HCT116 (cell line): ENCODE measurements around the gene FIZ1. TPM values are rescaled to one million over a fixed set of nuclear protein-coding genes. Genes with fewer than 3 reads are reported as not detected.

Experiments
- ATAC-seq: fragments of 200-7000 bp; cut with Tn5 transposase; 2 replicates; pipeline ENCODE4 v1.9.1; 2020; ENCODE audit warnings: mild to moderate bottlenecking, moderate library complexity
- BruUV-seq: library from RNA; stranded (reverse); fragments of 400-500 nt; replicated peaks from 2 replicates; lab custom pipeline; 2021; lab: Mats Ljungman, UMichigan
- CTCF ChIA-PET: fragments of 300-600 bp; sonication (Branson Sonifier 250); formaldehyde crosslinking; loops from one replicate; lab custom pipeline; 2021; ENCODE audit warnings: antibody characterized with exemption; lab: Charles Lee
- POLR2A ChIA-PET: fragments of 300-600, 350-600 bp; sonication (Branson Sonifier 250); formaldehyde crosslinking; loops from one replicate; lab custom pipeline; 2021; ENCODE audit warnings: antibody characterized with exemption; lab: Charles Lee
- RAD21 ChIA-PET, 2 experiments: fragments of 300-600 bp; sonication (Branson Sonifier 250); formaldehyde crosslinking; loops; one replicate each; lab custom pipeline; 2023; ENCODE audit warnings: low total read pairs in 2 of 2; ENCODE audit not compliant: uncharacterized antibody in 2 of 2, unreplicated experiment in 2 of 2, low non-redundant PET in 1 of 2; lab: Charles Lee
- DNase-seq: peaks from one replicate; pipeline ENCODE4 v3.0.0-alpha.2; 2010; ENCODE audit warnings: low read depth, low spot score
- H2AFZ ChIP-seq: fragments of 200-600 bp; shearing (Covaris generic), sonication (generic); 2 replicates; pipeline ENCODE4 v1.6.1; 2017; ENCODE audit warnings: low read depth, mixed run types, mixed read lengths, antibody characterized with exemption, low read length; ENCODE audit not compliant: poor library complexity, severe bottlenecking
- H3K27ac ChIP-seq: 2 replicates; pipeline ENCODE4 v1.5.1; 2012; ENCODE audit warnings: low read depth, low read length
- H3K27me3 ChIP-seq: fragments of 200-600 bp; sonication (generic); 2 replicates; pipeline ENCODE4 v1.6.1; 2016; ENCODE audit warnings: mixed run types, low read length, mixed read lengths; ENCODE audit not compliant: insufficient read depth
- H3K36me3 ChIP-seq, 2 experiments: fragments of 200-500 bp in 1 of 2; fragments of 200-600 bp in 1 of 2; sonication (Bioruptor generic) in 1 of 2; sonication (generic) in 1 of 2; 2 replicates each; pipeline versions ENCODE4 v1.5.1 to v1.6.1; 2014 to 2016; ENCODE audit warnings: low read length in 2 of 2, inconsistent platforms in 1 of 2, mixed read lengths in 1 of 2, mixed run types in 1 of 2; ENCODE audit not compliant: insufficient read depth in 2 of 2, control insufficient read depth in 1 of 2
- H3K4me1 ChIP-seq, 2 experiments: fragments of 200-600 bp in 1 of 2; sonication (generic) in 1 of 2; 2 replicates each; pipeline versions ENCODE4 v1.5.1 to v1.6.1; 2012 to 2017; ENCODE audit warnings: low read length in 2 of 2, inconsistent platforms in 1 of 2, mild to moderate bottlenecking in 1 of 2, mixed read lengths in 1 of 2, mixed run types in 1 of 2, moderate library complexity in 1 of 2; ENCODE audit not compliant: insufficient read depth in 2 of 2, control insufficient read depth in 1 of 2
- H3K4me2 ChIP-seq: fragments of 200-600 bp; sonication (generic); 2 replicates; pipeline ENCODE4 v1.6.1; 2017; ENCODE audit warnings: mixed run types, low read length, mixed read lengths
- H3K4me3 ChIP-seq, 2 experiments: fragments of 200-600 bp in 1 of 2; sonication (generic) in 1 of 2; replicated peaks in 1 of 2; 2 replicates each; pipeline ENCODE4 v1.5.1; 2011 to 2016; ENCODE audit warnings: low read length in 2 of 2, control low read depth in 1 of 2, low read depth in 1 of 2, mild to moderate bottlenecking in 1 of 2, mixed read lengths in 1 of 2, mixed run types in 1 of 2
- H3K79me2 ChIP-seq: fragments of 200-600 bp; sonication (generic); 2 replicates; pipeline ENCODE4 v1.6.1; 2017; ENCODE audit warnings: mild to moderate bottlenecking, mixed run types, low read length, moderate library complexity, mixed read lengths; ENCODE audit not compliant: insufficient read depth
- H3K9ac ChIP-seq: fragments of 200-600 bp; sonication (generic); 2 replicates; pipeline ENCODE4 v1.6.1; 2016; ENCODE audit warnings: low read length, mixed read lengths
- H3K9me2 ChIP-seq: fragments of 200-600 bp; sonication (generic), shearing (Covaris generic); 2 replicates; pipeline ENCODE4 v1.6.1; 2017; ENCODE audit warnings: mixed run types, mild to moderate bottlenecking, moderate library complexity; ENCODE audit not compliant: insufficient read depth
- H3K9me3 ChIP-seq, 2 experiments: fragments of 200-500 bp in 1 of 2; fragments of 200-600 bp in 1 of 2; sonication (Bioruptor generic) in 1 of 2; sonication (generic) in 1 of 2; 2 replicates each; pipeline ENCODE4 v1.6.1; 2014 to 2017; ENCODE audit warnings: low read length in 2 of 2, mixed read lengths in 2 of 2, inconsistent platforms in 1 of 2, low read depth in 1 of 2, mild to moderate bottlenecking in 1 of 2, mixed run types in 1 of 2, moderate library complexity in 1 of 2; ENCODE audit not compliant: control insufficient read depth in 1 of 2, insufficient read depth in 1 of 2
- H4K20me1 ChIP-seq: fragments of 200-600 bp; sonication (generic), shearing (Covaris generic); 2 replicates; pipeline ENCODE4 v1.6.1; 2017; ENCODE audit warnings: mixed run types, mild to moderate bottlenecking, moderate library complexity; ENCODE audit not compliant: insufficient read depth
- ATF3 ChIP-seq: IDR thresholded peaks from 2 replicates; pipeline ENCODE4 v1.6.1; 2012
- CBX3 ChIP-seq: IDR thresholded peaks from 2 replicates; pipeline ENCODE4 v1.6.1; 2012; ENCODE audit warnings: low read depth
- CEBPB ChIP-seq: IDR thresholded peaks from 2 replicates; pipeline ENCODE4 v1.6.1; 2012; ENCODE audit warnings: low read depth
- CTCF ChIP-seq, 3 experiments: fragments of 200-600 bp in 1 of 3; sonication (generic) in 1 of 3; IDR thresholded peaks in 2 of 3; conservative IDR thresholded peaks in 1 of 3; 2 replicates each; pipeline ENCODE4 v1.5.1; 2012 to 2017; ENCODE audit warnings: low read depth in 2 of 3, low read length in 2 of 3, antibody characterized with exemption in 1 of 3, borderline replicate concordance in 1 of 3, control low read depth in 1 of 3, mild to moderate bottlenecking in 1 of 3, mixed read lengths in 1 of 3, mixed run types in 1 of 3, moderate library complexity in 1 of 3; ENCODE audit not compliant: insufficient read depth in 1 of 3
- EGR1 ChIP-seq: IDR thresholded peaks from 2 replicates; pipeline ENCODE4 v1.6.1; 2012; ENCODE audit warnings: low read depth
- ELF1 ChIP-seq: IDR thresholded peaks from 2 replicates; pipeline ENCODE4 v1.6.1; 2012; ENCODE audit warnings: low read depth, borderline replicate concordance
- EZH2phosphoT487 ChIP-seq: fragments of 200-600 bp; IDR thresholded peaks from 2 replicates; pipeline ENCODE4 v1.6.1; 2018; ENCODE audit warnings: antibody characterized with exemption, borderline replicate concordance
- MAX ChIP-seq: IDR thresholded peaks from 2 replicates; pipeline ENCODE4 v1.6.1; 2012
- POLR2A ChIP-seq: IDR thresholded peaks from 2 replicates; pipeline ENCODE4 v1.7.0; 2011; ENCODE audit warnings: borderline replicate concordance; ENCODE audit not compliant: insufficient read depth, insufficient read length; ENCODE audit errors: extremely low read depth
- POLR2AphosphoS5 ChIP-seq: IDR thresholded peaks from 2 replicates; pipeline ENCODE4 v1.6.1; 2011; ENCODE audit warnings: mild to moderate bottlenecking, low read depth, low read length, moderate library complexity
- RAD21 ChIP-seq: IDR thresholded peaks from 2 replicates; pipeline ENCODE4 v1.6.1; 2012; ENCODE audit warnings: low read depth, mild to moderate bottlenecking
- REST ChIP-seq: IDR thresholded peaks from 2 replicates; pipeline ENCODE4 v1.6.1; 2012; ENCODE audit warnings: low read depth
- SIN3A ChIP-seq: IDR thresholded peaks from 2 replicates; pipeline ENCODE4 v1.6.1; 2012; ENCODE audit warnings: low read depth
- SP1 ChIP-seq: IDR thresholded peaks from 2 replicates; pipeline ENCODE4 v1.6.1; 2012; ENCODE audit warnings: low read depth
- SRF ChIP-seq: IDR thresholded peaks from 2 replicates; pipeline ENCODE4 v1.6.1; 2012; ENCODE audit warnings: low read depth
- TCF7L2 ChIP-seq: IDR thresholded peaks from 2 replicates; pipeline ENCODE4 v1.7.0; 2011; ENCODE audit warnings: borderline replicate concordance, inconsistent platforms; ENCODE audit not compliant: insufficient read depth, insufficient read length; ENCODE audit errors: extremely low read depth
- YY1 ChIP-seq: IDR thresholded peaks from 2 replicates; pipeline ENCODE4 v1.6.1; 2011; ENCODE audit warnings: low read length, low read depth, moderate library complexity, mild to moderate bottlenecking; ENCODE audit not compliant: insufficient replicate concordance; ENCODE audit errors: extremely low read depth
- ZBTB33 ChIP-seq: IDR thresholded peaks from 2 replicates; pipeline ENCODE4 v1.6.1; 2011; ENCODE audit warnings: mild to moderate bottlenecking, low read length, moderate library complexity; ENCODE audit not compliant: insufficient replicate concordance; ENCODE audit errors: extremely low read depth
- ZFX ChIP-seq: fragments of 450-650 bp; IDR thresholded peaks from 2 replicates; pipeline ENCODE4 v1.6.1; 2017
- ZNF274 ChIP-seq: fragments of 200-500 bp; sonication (Bioruptor generic); IDR thresholded peaks from 2 replicates; pipeline ENCODE4 v1.6.1; 2014; ENCODE audit warnings: mild to moderate bottlenecking, low read depth, low read length, inconsistent platforms
- intact Hi-C: fragments of 100-400 bp; cut with micrococcal nuclease; formaldehyde crosslinking; loops from 2 replicates; pipeline ENCODE4 v1.10.0; 2022
- total RNA-seq: library from RNA; stranded (reverse); gene quantifications from one replicate; pipeline ENCODE4 v1.2.1, GENCODE V29; 2021; ENCODE audit not compliant: unreplicated experiment

FIZ1 gene
- total RNA-seq, 1 experiment from 2014 or later = 15.3 TPM

GRCh38 chr19:55580628-55581144, 18.6 kb downstream of the FIZ1 start, which contains the start of gene ZNF579:
Gene ZNF579, minus strand, starts transcription at chr19:55580848. Its CDS starts 1,209 bp downstream, at chr19:55579639.
- H2AFZ ChIP-seq = no peak within 1 kb of the TSS
- no peaks in the 10 kb centered on the region for H3K27me3 ChIP-seq
- POLR2A ChIA-PET = interaction anchor here (1.2 kb wide), 1 partner anchor 74 kb away, joined by 4 read pairs; the partner anchor contains the start of gene U2AF2
- RAD21 ChIA-PET = no interaction called here
- peak within 1 kb of the TSS; percentile 78 for H3K27ac ChIP-seq
- no peaks in the 10 kb centered on the region; a peak in 2 of 4 replicates for H3K36me3 ChIP-seq
- peak; percentile 84 for DNase-seq
- H3K9me2 ChIP-seq = no peaks in the 10 kb centered on the region
- ATAC-seq = peak; percentile 84
- CTCF ChIA-PET = no interaction called here
- no TSS peak for BruUV-seq
- no peaks in the 10 kb centered on the region for H3K9me3 ChIP-seq
- peak within 1 kb of the TSS; percentile 84 for H3K4me2 ChIP-seq
- peak within 1 kb of the TSS; percentile 86 for H3K9ac ChIP-seq
- H4K20me1 ChIP-seq = no peaks in the 10 kb centered on the region
- intact Hi-C loops = no loop called here
- H3K79me2 ChIP-seq = peaks cover 16% of the 10 kb centered on the region
- H3K4me1 ChIP-seq = peaks cover 7 to 14% of the 10 kb centered on the region in 2 experiments; a peak in 3 of 4 replicates
- peak within 1 kb of the TSS; percentile 92 to 94 for H3K4me3 ChIP-seq
- no peak for TF ChIP-seq EZH2phosphoT487
- no peak for TF ChIP-seq CEBPB
- TF ChIP-seq ELF1 = no peak; the same call in 1 of the 2 replicates
- TF ChIP-seq YY1 = peak; percentile 84
- TF ChIP-seq SRF = 0 out of 2 replicates have a peak, but pooled peaks have one; percentile 49
- TF ChIP-seq MAX = peak; percentile 71
- no peak for TF ChIP-seq ZNF274
- TF ChIP-seq SP1 = peak; percentile 58
- TF ChIP-seq POLR2AphosphoS5 = peak; percentile 68
- TF ChIP-seq EGR1 = no peak; the same call in 1 of the 2 replicates
- TF ChIP-seq ATF3 = no peak
- no peak for TF ChIP-seq TCF7L2
- TF ChIP-seq CBX3 = peak; percentile 88
- no peak for TF ChIP-seq CTCF (IDR thresholded peaks at IDR 0.05 in 2 of 3, conservative IDR thresholded peaks at IDR 0.05 in 1 of 3; ENCODE audit: borderline replicate concordance in 1 of 3, insufficient read depth in 1 of 3, low read depth in 2 of 3, low read length in 2 of 3)
- no peak for TF ChIP-seq POLR2A
- TF ChIP-seq ZBTB33 = no peak
- 0 out of 2 replicates have a peak, but pooled peaks have one; percentile 52 for TF ChIP-seq ZFX
- TF ChIP-seq REST = no peak
- TF ChIP-seq RAD21 = no peak
- peak; percentile 51; the same call in 1 of the 2 replicates for TF ChIP-seq SIN3A
